ENCODE results near the gene CACNA1C. TPM values are rescaled to one million over a fixed set of nuclear protein-coding genes. Genes with fewer than 3 reads are reported as not detected.
A peak's percentile ranks its signal among the peaks of the same experiment; 100 is the strongest.

CACNA1C gene
- total RNA-seq, 2 donors from 2014 or later = 0.86 to 6.3 TPM

DNA sequence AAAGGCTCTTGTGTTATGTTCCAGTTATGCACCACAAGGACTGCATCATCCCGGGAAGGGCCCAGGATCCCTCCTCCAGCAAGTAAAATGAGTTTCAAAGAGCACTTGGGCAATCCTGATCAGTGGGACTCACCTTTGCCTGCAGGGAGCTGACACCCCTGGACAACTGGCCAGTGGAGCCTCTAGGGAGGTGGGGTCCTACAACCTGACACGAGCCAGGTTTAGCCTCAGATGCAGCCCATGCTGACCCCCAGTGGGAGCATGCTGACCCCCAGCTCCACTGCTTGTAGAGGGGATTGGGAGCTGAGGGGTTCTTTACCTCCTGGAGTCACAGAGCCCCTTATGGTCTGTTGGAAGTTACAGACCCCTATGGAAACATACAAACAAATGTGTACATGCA lies 365.8 kb downstream of the CACNA1C start:
- Mint-ChIP-seq H3K27me3 (ENCODE audit: insufficient read depth) (no peaks in the 10 kb centered on the region), H3K36me3 (ENCODE audit: low read depth) (no peaks in the 10 kb centered on the region), H3K4me1 (peaks cover 15% of the 10 kb centered on the region), H3K9me3 (no peaks in the 10 kb centered on the region), H3K27ac (peak overlapping the region; percentile 35), H3K4me3 (no peak overlapping the region)
- H3K9ac ChIP-seq (ENCODE audit: extremely low read depth, low read length, poor library complexity, severe bottlenecking) = no peak overlapping the region
- H3K9me3 ChIP-seq (ENCODE audit: control insufficient read depth, low read length) = no peaks in the 10 kb centered on the region
- WGBS, 2 experiments (ENCODE audit: insufficient coverage in 1 of 2, insufficient read length in 1 of 2) = 80 to 89% methylated on average over 1 to 2 of the region's 2 CpGs
- H3K36me3 ChIP-seq (ENCODE audit: control insufficient read depth, insufficient read depth, low read length) = no peaks in the 10 kb centered on the region
- TF ChIP-seq, protein P1, sequence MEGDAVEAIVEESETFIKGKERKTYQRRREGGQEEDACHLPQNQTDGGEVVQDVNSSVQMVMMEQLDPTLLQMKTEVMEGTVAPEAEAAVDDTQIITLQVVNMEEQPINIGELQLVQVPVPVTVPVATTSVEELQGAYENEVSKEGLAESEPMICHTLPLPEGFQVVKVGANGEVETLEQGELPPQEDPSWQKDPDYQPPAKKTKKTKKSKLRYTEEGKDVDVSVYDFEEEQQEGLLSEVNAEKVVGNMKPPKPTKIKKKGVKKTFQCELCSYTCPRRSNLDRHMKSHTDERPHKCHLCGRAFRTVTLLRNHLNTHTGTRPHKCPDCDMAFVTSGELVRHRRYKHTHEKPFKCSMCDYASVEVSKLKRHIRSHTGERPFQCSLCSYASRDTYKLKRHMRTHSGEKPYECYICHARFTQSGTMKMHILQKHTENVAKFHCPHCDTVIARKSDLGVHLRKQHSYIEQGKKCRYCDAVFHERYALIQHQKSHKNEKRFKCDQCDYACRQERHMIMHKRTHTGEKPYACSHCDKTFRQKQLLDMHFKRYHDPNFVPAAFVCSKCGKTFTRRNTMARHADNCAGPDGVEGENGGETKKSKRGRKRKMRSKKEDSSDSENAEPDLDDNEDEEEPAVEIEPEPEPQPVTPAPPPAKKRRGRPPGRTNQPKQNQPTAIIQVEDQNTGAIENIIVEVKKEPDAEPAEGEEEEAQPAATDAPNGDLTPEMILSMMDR (conservative IDR thresholded peaks at IDR 0.05) = no peak
- DNase-seq = no peak
- H3K4me1 ChIP-seq (ENCODE audit: control insufficient read depth, insufficient read depth, low read length) = no peaks in the 10 kb centered on the region
- no peaks in the 10 kb centered on the region for H3K27me3 ChIP-seq (ENCODE audit: control insufficient read depth, insufficient read depth, low read length, poor library complexity, severe bottlenecking)
- H3K4me3 ChIP-seq (ENCODE audit: low read length) = no peak overlapping the region
- no peak overlapping the region for H3K27ac ChIP-seq (ENCODE audit: low read depth, low read length)

DNA sequence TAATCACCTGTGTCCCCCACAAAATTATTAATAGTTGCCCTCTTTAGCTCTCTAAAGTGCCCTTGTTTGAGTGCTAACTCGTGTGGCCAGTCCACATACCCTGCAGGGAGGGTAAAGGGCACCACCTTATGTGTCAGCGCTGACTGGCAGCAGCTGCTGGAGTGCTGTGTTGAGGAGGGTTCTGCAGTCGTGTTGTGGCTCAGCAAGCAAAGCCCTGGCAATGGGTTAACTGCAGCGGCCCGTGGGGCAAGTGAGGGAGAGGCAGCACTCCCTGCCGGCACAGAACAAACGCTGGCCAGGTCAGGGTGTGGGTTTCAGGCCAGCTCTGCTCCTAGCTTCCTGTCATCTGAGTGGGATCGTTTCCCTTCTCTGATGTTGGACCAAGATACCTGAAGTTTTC lies 369.8 kb downstream of the CACNA1C start:
- TF ChIP-seq, protein P1 (conservative IDR thresholded peaks at IDR 0.05) = no peak
- 70 to 84% methylated on average over 7 to 8 of the region's 8 CpGs for WGBS, 2 experiments (ENCODE audit: insufficient coverage in 1 of 2, insufficient read length in 1 of 2)
- no peaks in the 10 kb centered on the region for H3K4me1 ChIP-seq (ENCODE audit: control insufficient read depth, insufficient read depth, low read length)

DNA sequence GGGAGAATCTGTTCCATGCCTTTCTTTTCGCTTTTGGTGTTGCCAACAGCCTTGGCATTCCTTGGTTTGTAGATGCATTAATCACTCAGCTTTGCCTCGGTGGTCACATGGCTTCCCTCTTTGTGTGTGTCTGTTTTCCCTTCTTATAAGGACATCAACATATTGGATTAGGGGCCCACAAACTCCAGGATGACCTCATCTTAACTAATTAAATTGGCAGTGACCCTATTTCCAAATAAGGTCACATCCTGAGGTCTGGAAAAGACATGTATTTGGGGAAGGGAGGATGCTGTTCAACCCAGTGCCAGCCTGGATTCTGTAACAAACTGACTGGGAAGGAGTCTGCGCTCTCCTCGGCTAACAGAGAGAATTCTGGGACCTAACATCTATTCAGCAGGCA lies 376.2 kb downstream of the CACNA1C start:
- no peaks in the 10 kb centered on the region for H3K9me3 ChIP-seq (ENCODE audit: control insufficient read depth, low read length)
- Mint-ChIP-seq H3K36me3 (ENCODE audit: low read depth) (no peaks in the 10 kb centered on the region), H3K4me1 (peaks cover 4% of the 10 kb centered on the region), H3K27me3 (ENCODE audit: insufficient read depth) (peaks cover 19% of the 10 kb centered on the region), H3K9me3 (peaks cover 16% of the 10 kb centered on the region), H3K4me3 (no peak overlapping the region), H3K27ac (no peak overlapping the region)
- DNase-seq = no peak
- 94% methylated on average over 4 of the region's 4 CpGs for WGBS, 2 experiments (ENCODE audit: insufficient coverage in 1 of 2, insufficient read length in 1 of 2)
- TF ChIP-seq, protein P1 (conservative IDR thresholded peaks at IDR 0.05) = no peak
- H3K27me3 ChIP-seq (ENCODE audit: control insufficient read depth, insufficient read depth, low read length, poor library complexity, severe bottlenecking) = no peaks in the 10 kb centered on the region
- H3K4me1 ChIP-seq (ENCODE audit: control insufficient read depth, insufficient read depth, low read length) = no peaks in the 10 kb centered on the region
- no peak overlapping the region for H3K4me3 ChIP-seq (ENCODE audit: low read length)
- no peaks in the 10 kb centered on the region for H3K36me3 ChIP-seq (ENCODE audit: control insufficient read depth, insufficient read depth, low read length)
- H3K27ac ChIP-seq (ENCODE audit: low read depth, low read length) = no peak overlapping the region
- H3K9ac ChIP-seq (ENCODE audit: extremely low read depth, low read length, poor library complexity, severe bottlenecking) = no peak overlapping the region

More for the DNA sequence above, 369.8 kb downstream of the CACNA1C start:
- H3K9ac ChIP-seq (ENCODE audit: extremely low read depth, low read length, poor library complexity, severe bottlenecking) = no peak overlapping the region
- Mint-ChIP-seq H3K36me3 (ENCODE audit: low read depth) (no peaks in the 10 kb centered on the region), H3K4me3 (no peak overlapping the region), H3K4me1 (peaks cover 12% of the 10 kb centered on the region), H3K27ac (no peak overlapping the region), H3K27me3 (ENCODE audit: insufficient read depth) (peaks cover 15% of the 10 kb centered on the region), H3K9me3 (peaks cover 10% of the 10 kb centered on the region)
- no peak for DNase-seq
- H3K27me3 ChIP-seq (ENCODE audit: control insufficient read depth, insufficient read depth, low read length, poor library complexity, severe bottlenecking) = no peaks in the 10 kb centered on the region
- H3K27ac ChIP-seq (ENCODE audit: low read depth, low read length) = no peak overlapping the region
- no peaks in the 10 kb centered on the region for H3K36me3 ChIP-seq (ENCODE audit: control insufficient read depth, insufficient read depth, low read length)
- no peak overlapping the region for H3K4me3 ChIP-seq (ENCODE audit: low read length)
- H3K9me3 ChIP-seq (ENCODE audit: control insufficient read depth, low read length) = no peaks in the 10 kb centered on the region

Data from endodermal cell (in vitro differentiated cells).